ENCODE data around the gene ALDH3B2. TPM values are rescaled to one million over a fixed set of nuclear protein-coding genes. Genes with fewer than 3 reads are reported as not detected.

The ALDH3B2 gene
- total RNA-seq, 1 experiment from 2014 or later: not detected

- Histone ChIP-seq H3K9ac (ENCODE audit: low read length) (peak overlapping the region; percentile 75), H3K27ac (ENCODE audit: low read depth, low read length) (peak overlapping the region; percentile 96; the same call in 1 of the 2 replicates), H3K9me3 (ENCODE audit: control insufficient read depth in 1 of 2, insufficient read depth in 1 of 2, low read depth in 1 of 2, low read length in 2 of 2) (no peaks in the 10 kb centered on the region), H2AFZ (ENCODE audit: low read depth, low read length, poor library complexity, severe bottlenecking) (no peak overlapping the region), H3K4me3 (replicated peaks in 1 of 2; ENCODE audit: low read depth in 1 of 2, low read length in 2 of 2) (peak overlapping the region; percentile 54 to 60), H3K27me3 (ENCODE audit: insufficient read depth, low read length) (no peaks in the 10 kb centered on the region), H3K36me3 (ENCODE audit: control insufficient read depth in 1 of 2, insufficient read depth in 2 of 2, low read length in 2 of 2) (no peaks in the 10 kb centered on the region), H3K4me1 (ENCODE audit: control insufficient read depth in 1 of 2, insufficient read depth in 2 of 2, low read length in 2 of 2) (peaks cover 5 to 25% of the 10 kb centered on the region in 2 experiments; a peak in 3 of 4 replicates), H3K79me2 (ENCODE audit: insufficient read depth, low read length) (no peaks in the 10 kb centered on the region), H3K9me2 (ENCODE audit: insufficient read depth) (no peaks in the 10 kb centered on the region), H4K20me1 (ENCODE audit: insufficient read depth) (no peaks in the 10 kb centered on the region), H3K4me2 (ENCODE audit: low read length) (peak overlapping the region; percentile 92)
- ChIA-PET POLR2A (interaction anchor here (1.2 kb wide), 3 partner anchors 10 to 56 kb away, joined by 3 to 6 read pairs (median 3); no protein-coding TSS in a partner anchor), RAD21 (ENCODE audit: low non-redundant PET in 1 of 2, low total read pairs in 2 of 2, uncharacterized antibody in 2 of 2, unreplicated experiment in 2 of 2) (interaction anchor here (0.8 to 1.3 kb wide), 2 partner anchors 31 to 63 kb away, joined by 4 to 6 read pairs; no protein-coding TSS in a partner anchor), CTCF (interaction anchor here (0.6 to 2.9 kb wide), 20 partner anchors 9 to 227 kb away, joined by 3 to 34 read pairs (median 9); partner anchors contain the start of genes ACY3, GSTP1, PPP1CA and TBX10)
- ATAC-seq (no peak), DNase-seq (ENCODE audit: low read depth, low spot score) (no peak)
- BruUV-seq (replicated peaks): TSS peak; percentile 46
- intact Hi-C loops (cut with micrococcal nuclease): no loop called here
- TF ChIP-seq MAX (IDR thresholded peaks at IDR 0.05) (no peak), ZNF274 (IDR thresholded peaks at IDR 0.05; ENCODE audit: low read depth, low read length) (no peak), ZBTB33 (IDR thresholded peaks at IDR 0.05; ENCODE audit: extremely low read depth, insufficient replicate concordance, low read length) (no peak), EZH2phosphoT487 (IDR thresholded peaks at IDR 0.05; ENCODE audit: borderline replicate concordance) (no peak), ATF3 (IDR thresholded peaks at IDR 0.05) (no peak), JUND (IDR thresholded peaks at IDR 0.05) (no peak), EGR1 (IDR thresholded peaks at IDR 0.05; ENCODE audit: low read depth) (no peak), SP1 (IDR thresholded peaks at IDR 0.05; ENCODE audit: low read depth) (no peak), CTCF (IDR thresholded peaks at IDR 0.05 in 2 of 3, conservative IDR thresholded peaks at IDR 0.05 in 1 of 3; ENCODE audit: borderline replicate concordance in 1 of 3, insufficient read depth in 1 of 3, low read depth in 2 of 3, low read length in 2 of 3) (no peak), CBX3 (IDR thresholded peaks at IDR 0.05; ENCODE audit: low read depth) (no peak), ZFX (IDR thresholded peaks at IDR 0.05) (no peak), FOSL1 (IDR thresholded peaks at IDR 0.05; ENCODE audit: low read depth) (no peak), ELF1 (IDR thresholded peaks at IDR 0.05; ENCODE audit: borderline replicate concordance, low read depth) (no peak)
Observed at GRCh38 chr11:67628710-67629385, 45.6 kb downstream of the ALDH3B2 start.

Data from HCT116 (cell line).